ENCODE measurements around the gene EZH2. TPM values are rescaled to one million over a fixed set of nuclear protein-coding genes. Genes with fewer than 3 reads are reported as not detected.

Gene EZH2
- 1 to 10 TPM; 1.1 to 4.9 (median 2.2) TPM for total RNA-seq

DNA sequence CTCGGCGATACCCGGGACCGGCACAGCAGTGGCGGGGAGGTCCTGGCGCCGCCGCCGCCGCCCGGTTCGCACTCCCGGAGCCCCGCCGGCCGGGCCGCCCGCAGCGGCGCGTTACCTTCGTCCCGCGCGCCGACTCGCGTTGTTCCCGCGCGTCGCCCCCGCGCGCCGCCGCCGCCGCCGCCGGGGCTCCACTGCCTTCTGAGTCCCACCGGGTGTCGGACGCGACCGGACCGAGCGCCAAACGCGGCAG is at the start of gene EZH2:
TSS of gene EZH2 (minus strand) at position 243 of the 250 bp plus-strand sequence. CDS start 36,993 bp downstream, outside the sequence.
- TF ChIP-seq, protein P1, sequence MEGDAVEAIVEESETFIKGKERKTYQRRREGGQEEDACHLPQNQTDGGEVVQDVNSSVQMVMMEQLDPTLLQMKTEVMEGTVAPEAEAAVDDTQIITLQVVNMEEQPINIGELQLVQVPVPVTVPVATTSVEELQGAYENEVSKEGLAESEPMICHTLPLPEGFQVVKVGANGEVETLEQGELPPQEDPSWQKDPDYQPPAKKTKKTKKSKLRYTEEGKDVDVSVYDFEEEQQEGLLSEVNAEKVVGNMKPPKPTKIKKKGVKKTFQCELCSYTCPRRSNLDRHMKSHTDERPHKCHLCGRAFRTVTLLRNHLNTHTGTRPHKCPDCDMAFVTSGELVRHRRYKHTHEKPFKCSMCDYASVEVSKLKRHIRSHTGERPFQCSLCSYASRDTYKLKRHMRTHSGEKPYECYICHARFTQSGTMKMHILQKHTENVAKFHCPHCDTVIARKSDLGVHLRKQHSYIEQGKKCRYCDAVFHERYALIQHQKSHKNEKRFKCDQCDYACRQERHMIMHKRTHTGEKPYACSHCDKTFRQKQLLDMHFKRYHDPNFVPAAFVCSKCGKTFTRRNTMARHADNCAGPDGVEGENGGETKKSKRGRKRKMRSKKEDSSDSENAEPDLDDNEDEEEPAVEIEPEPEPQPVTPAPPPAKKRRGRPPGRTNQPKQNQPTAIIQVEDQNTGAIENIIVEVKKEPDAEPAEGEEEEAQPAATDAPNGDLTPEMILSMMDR (IDR thresholded peaks at IDR 0.05; ENCODE audit: low read depth): no peak

DNA sequence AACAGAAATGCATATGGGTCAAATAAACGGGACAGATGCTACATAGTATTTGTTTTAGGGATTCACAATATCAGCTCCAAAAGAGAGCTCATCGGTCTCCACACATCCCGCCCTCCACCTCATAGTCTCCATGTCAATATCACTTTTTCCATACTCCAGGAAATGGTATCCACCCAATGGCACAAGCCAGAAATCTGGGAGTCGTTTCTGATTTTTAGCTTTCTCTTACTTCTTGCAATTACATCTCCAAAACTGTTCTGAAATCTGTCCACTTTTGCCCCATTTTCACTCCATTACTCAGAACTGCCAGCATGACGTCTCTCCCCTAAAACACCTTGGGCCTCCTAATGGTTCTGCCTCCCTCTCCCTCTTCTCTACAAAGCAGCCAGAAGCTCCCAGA is 47.4 kb upstream of the EZH2 start:
- TF ChIP-seq, protein P1 (IDR thresholded peaks at IDR 0.05; ENCODE audit: low read depth): no peak

DNA sequence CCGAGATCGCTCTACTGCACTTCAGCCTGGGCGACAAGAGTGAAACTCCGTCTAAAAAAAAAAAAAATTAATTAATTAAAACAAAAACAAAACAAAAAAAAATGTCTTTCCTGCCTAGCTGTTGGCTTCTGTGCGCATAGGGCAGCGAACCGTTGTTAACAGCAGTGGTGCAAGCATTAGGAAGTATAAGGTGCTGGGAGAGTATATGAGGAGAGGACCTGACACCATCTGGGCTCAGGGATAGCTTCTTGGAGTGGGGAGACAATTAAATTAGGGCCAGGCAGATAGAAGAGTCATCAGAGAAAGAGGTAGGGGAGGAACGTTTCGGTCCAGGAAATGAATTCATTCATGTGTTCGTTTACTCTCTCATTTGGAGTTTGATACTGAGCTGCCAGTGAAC is 46.2 kb upstream of the EZH2 start:
- TF ChIP-seq, protein P1 (IDR thresholded peaks at IDR 0.05; ENCODE audit: low read depth): no peak

DNA sequence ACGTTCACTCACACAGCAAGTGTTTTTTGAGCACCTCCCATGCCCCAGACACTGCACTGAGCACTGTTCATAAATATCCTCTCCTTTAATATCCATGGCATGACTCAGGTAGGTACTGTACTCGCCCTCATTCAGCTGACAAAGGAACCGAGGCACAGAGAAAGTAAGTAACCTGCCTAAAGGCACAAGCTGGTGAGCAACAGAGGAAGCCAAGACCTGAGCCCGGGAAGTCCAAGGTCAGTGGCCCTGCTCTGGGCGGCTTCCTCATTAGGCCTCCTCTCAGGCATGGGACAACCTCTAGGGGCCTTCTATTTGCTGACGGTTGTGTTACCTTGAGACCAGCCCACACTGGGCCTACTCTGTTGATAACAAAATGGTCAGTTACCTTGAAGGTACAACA is 45.1 kb upstream of the EZH2 start:
- TF ChIP-seq, protein P1 (IDR thresholded peaks at IDR 0.05; ENCODE audit: low read depth): no peak

DNA sequence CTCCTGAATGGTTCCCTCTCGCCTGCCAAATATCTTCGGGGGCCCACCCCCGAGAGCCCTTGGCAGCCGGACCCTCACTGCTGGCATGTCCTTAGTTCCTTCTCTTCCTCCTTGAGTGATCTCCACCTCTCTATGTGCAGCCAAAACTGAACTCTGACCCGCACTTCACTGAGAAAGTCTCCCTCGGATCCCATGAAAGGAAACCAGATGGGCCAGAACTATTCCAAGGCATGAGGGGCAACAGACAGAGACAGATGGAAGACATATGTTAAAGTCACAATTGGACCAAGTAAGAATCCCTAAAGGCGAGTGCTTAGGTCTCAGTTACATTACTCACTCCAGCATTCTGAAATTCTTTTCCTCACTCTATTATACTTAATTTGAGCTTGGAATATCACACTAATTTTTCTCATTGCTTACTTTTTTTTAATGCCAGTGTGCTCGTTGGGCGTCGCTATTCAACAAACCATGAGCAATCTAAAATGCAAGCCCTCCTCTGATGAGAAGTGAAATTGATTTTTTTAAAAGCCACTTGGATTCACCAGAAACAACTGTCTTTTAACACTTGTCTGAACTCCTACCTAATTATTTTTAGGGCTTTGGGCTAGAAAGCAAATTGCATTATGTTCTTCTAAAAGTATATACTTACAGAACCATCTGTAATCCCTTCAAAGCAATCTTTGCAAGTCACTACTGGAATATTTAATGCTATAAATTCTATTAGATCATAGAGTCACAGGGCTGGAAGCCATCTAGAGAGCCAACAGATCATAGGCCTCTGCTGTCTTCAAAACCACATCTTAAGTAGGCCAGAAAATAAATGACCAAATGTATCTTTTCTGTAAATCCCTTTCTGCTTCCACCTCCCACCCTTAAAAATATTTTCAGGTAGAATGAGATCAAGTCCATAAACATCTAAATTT is 43.3 kb upstream of the EZH2 start:
- TF ChIP-seq, protein P1 (IDR thresholded peaks at IDR 0.05; ENCODE audit: low read depth): no peak

DNA sequence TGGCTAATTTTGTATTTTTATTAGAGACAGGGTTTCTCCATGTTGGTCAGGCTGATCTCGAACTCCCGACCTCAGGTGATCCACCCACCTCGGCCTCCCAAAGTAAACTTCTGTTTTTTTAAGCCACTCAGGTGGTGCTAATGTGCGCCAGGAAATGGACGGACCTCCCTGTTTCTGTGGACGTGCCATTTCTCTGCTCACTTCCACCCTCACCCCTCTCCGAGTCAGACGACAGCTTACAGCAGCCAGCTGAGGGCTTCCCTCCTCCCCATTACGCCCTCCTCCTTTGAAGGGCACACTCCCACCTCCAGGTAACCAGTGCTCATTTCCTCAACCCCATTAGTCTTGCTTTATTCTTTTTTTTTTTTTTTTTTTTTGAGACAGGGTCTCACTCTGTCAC is 41.7 kb upstream of the EZH2 start:
- TF ChIP-seq, protein P1 (IDR thresholded peaks at IDR 0.05; ENCODE audit: low read depth): no peak

DNA sequence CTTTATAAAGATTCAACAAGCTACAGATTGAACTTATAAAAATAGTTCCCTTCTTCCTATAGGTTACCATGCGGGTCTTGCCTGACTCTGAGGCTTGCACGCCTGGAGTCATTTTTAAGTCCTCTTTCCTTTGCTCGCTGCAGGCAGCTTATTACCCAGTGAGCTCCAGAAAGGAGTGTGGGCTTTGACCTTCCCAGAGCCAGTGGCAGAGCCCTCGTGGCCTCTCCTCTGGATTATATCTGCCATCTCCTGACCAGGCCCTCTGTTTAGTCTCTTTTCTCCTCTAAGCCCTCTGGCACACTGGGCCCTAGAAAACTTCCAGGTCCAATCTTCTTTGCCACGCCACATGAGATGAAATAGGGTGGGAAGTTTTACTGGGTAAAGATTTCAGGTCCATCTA is 39.9 kb upstream of the EZH2 start:
- TF ChIP-seq, protein P1 (IDR thresholded peaks at IDR 0.05; ENCODE audit: low read depth): no peak

Data from subcutaneous adipose tissue (tissue), 4 donors.